Activated CD8-positive, alpha-beta memory T cell treated with anti-CD3 and anti-CD28 coated beads for 48 hours (primary cell): ENCODE measurements around the gene NBEA.

Experiments
- DNase-seq, 3 experiments: peaks; one replicate each; pipeline ENCODE4 v3.0.0-alpha.2; 2020; ENCODE audit warnings: low read depth in 2 of 3, low spot score in 2 of 3

Gene NBEA

DNA sequence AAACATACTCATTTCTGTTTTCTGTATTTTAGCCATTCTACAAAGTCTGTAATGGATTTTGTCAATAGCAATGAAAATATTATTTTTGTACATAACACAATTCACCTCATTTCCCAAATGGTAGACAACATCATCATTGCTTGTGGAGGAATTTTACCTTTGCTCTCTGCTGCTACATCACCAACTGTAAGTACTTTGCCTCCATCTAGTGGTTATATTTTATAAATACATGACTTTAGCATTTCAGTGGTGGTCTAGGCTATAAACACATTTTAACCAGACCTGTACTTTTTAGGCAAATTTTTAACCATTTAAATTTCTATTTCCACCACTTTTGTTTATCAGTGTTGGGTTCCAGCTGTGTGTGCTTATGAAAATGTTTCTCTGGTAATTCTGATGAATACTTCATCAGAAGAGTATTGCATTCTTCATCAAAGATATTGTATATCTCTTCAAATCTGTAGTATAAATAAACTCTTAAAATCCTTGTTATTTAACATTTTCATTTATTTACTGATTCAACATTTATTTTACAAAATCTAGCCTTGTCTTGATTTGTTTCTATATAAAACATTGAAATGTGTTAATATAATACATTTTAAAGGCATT lies 222.4 kb downstream of the NBEA start:
- no peak for DNase-seq

DNA sequence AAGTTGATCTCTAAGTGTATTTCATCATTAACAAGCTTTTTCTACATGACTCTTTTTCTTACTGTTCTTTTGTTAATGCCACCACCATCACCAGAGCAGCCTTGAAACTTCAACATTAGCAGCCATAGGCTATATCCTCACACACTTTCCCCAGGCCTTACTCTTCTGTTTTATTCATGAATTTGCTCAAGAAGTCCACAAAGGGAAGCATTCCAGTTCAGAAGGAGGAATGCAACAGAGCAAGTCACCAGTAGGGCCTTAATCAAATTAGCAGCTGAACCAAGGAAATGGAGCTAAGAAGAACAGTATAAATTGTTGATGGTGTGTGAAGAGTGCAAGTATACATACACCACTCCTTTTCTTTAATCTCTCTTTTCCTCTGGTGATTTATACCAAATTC lies 223.1 kb downstream of the NBEA start:
- no peak for DNase-seq

DNA sequence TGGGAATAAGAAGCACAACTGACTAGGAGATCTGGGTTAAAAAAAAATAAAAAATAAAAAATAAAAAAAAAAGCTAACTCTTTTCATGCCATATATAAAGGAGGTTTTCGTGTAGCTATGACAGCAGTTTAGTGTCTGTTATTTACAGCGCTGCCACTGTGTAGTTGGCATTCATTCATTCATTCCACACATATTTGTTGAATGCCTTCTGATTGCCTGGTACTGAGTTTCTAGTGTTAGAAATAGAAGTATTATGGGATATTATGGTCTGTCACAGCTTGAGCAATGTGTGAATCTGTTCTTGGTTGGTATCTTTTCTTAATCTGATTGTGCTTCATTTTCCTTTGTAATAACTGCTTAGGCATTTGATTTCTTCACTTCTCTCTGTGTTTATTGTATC lies 237.4 kb downstream of the NBEA start:
- no peak for DNase-seq

DNA sequence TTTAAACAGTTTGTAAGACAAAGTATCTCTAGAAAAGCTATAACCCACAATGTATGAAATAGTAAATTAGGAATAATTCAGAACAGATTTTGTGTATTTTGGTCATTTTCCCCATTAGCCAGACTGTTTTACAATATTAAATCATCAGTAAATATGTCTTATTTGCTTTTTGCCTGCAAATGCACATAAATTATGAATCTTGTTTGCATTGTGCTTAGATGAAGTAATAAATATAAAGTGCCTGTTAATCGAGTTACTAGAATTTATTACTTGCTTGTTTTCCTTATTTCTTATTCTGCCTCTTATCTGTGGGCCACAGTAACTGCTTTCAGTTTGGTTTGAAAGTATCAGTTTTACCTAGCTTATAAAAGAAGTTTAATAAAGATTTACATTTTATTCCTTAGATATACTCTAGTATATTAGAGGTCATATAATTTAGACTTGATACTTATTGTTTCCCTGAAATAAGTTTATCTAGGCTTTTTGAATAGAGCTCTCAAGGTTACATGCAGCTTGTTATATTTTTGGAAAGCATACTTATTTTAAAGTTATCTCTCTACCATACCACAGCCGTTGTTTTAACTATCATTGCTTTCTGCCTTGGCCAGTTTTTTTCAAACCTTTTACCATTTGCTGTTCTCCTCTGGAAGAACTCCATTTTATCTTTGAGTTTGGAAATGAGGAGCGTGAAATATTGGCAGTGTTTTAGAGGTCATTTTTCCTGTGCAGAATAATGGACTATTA lies 238.0 kb downstream of the NBEA start:
- no peak for DNase-seq

DNA sequence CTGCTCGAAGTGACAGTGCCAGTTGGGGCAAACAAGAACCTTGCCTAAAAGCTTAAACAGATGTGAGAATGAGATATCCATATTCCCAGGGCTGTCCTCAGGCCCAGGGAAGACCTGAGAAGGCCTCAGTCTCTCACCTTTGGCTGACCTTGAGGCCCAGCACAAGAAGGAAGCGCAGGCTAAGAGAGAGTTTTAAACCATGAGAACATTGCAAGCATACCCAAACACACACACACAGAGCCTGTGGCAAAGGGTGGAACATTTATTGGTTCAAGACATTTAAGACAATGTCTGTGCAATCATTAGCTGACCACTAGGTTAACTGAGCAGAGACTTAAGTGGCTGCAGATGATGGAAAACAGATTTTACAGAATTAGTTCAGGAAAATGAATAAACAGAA lies 248.2 kb downstream of the NBEA start:
- no peak for DNase-seq

DNA sequence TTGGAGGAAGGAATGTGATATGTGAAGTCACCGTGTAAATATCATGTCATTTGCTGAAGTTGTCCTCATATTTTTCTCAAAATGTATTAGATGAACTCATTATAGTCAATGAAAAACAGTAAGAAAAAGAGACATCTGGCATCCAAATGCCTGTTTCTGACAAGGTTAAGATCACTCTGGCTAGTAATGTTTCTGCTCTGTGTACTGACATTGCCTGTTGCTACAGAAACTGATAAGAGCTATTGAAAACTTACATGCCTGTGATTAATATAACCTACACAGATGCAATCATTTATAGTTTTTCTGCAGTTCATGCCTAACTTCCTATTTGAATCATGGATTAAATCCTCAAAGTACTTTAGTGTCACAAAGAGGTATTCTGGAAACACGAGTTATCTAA lies 249.8 kb downstream of the NBEA start:
- DNase-seq: no peak

DNA sequence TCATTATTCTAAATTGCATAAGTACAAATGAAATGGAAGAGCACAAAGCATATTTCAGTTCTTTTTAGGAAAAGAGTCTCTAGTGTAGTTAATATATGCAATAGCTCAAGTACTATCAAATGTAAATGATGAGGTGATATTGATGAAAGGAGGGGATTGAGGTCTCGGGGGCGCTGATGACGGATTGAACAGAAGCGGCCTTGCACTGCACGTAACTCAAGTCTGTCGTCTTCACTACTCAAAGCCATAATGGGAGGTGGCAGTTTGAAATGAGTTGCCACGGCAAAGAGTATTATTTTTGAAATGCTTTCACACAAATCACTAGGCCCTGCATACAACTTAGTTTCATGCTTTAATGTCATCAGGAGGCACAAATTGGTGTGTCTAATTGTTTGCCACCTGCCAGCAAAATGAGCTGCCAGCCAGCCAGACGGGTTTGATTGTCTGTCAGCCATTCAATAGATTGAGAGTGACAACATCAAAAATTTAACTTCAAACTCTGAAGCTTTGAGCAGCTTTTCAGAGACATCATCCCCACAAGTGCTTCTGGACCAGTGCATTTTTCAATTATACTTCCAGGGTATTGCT lies 256.6 kb downstream of the NBEA start:
- no peak for DNase-seq

DNA sequence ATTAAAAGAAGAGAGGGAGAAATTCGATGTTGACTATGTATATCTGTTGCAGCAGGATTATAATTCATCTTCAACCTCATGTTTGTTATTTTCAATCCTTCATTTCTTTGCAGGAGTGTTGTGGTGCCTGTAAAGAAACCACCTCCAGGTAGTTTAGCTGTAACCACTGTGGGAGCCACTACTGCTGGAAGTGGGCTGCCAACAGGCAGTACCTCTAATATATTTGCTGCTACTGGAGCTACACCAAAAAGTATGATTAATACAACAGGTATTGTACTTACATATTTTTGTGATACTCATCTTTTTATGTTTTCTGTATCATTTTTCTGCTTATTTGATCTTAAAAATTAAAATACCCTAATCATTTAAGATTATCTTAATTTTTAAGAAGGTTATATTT lies 266.5 kb downstream of the NBEA start:
- DNase-seq: no peak

DNA sequence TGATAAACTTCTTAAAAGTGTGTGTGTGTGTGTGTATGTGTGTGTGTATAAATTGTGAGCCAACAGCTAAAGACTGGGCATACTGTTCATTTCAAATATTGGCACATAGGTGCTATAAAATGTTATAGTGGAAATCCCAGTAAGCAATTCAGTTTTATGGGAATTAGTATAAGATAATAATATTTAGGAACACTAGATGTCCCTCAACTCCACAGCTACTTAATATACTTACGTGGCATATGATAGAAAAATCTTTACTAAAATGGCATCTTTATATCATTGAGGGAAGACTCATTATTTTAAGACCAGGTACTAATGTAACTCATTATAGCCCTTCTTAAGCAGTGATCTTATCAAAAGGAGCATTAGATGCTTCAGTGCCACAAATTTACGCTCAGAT lies 268.2 kb downstream of the NBEA start:
- no peak for DNase-seq

DNA sequence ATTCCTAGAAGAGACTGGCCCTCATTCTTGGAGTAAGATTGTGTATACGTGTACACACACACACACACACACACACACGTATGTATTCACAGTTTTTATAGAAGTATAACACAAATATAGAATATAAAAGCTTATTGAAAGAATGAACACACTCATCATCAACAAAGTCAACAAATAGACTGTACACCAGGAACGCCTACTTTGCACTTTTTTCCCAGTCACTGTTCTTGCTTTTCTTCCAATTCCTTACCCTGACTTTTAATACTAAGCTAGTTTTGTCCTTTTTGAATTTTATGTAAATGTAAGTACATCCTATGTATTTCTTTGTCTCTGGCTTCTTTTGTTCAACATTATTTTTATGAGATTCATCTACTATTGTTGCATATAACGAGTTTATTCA lies 269.9 kb downstream of the NBEA start:
- DNase-seq: no peak

DNA sequence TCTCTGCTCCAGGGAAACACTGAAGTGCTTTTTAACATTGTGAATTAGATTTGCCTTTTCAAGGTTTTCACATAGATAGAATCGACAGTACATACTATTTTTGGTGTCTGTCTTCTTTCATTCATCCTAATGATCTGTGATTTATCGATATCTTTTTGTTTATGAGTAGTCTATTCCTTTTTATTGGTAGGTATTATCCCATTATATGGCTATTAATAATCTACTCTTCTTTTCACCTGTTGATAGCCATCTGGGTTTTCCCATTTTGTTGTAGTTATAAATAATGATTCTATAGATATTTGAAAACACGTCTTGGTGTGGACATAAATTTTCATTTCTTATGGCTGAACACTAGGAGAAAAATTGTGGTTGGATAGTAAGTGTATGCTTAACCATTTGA lies 271.8 kb downstream of the NBEA start:
- no peak for DNase-seq

DNA sequence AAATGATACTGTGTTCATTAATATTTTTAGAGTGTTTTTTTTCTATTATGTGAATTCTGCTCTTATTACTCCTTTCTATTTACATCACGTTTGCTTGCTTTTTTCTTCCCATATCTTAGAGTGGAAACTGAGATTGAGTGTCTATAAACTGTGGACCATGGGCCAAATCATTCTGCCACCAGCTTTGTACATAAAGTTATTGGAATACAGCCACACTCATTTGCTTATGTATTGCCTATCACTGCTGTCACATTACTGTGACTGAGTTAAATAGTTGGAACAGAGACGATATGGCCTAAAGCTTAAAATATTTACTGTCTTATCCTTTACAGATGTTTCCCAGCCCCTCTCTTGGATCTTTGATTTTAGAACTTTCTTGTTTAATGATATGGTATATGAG lies 274.1 kb downstream of the NBEA start:
- DNase-seq: no peak

DNA sequence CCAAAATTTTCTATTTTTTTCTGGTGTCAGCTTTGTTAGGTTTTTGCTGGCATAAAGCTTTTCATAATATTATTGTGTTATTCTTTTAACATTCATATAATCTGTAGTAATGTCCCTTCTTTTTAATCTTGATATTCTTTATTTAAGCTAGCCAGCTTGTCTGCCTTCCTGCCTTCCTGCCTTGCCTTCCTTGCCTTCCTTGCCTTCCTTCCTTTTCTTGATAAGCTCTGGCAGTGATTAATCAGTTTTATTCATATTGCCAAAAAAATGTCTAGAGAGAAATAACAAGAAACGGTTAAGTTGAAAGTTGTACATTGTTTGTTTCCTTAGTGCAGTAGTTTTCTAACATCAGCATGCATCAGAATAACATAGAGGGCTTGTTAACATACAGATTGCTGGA lies 277.0 kb downstream of the NBEA start:
- DNase-seq: no peak

DNA sequence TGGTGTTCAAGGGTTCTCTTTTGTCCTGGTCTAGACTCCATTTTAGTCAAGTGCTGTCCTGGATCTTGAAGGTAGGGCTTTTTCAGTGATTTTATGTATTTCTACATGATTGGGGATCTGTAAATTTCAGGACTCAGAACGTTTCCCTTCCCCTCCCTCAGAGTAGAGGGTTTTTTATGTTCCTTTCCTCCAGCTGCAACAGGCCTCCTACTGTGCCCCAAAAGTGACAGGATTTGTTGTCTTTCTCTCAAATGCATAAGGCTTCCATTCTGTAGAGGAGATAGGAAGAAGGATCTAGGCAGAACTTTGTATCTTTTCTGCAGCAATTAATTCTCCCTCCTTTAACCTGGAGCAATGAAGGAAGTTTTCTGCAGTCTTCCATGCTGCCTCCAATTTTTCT lies 283.1 kb downstream of the NBEA start:
- no peak for DNase-seq

DNA sequence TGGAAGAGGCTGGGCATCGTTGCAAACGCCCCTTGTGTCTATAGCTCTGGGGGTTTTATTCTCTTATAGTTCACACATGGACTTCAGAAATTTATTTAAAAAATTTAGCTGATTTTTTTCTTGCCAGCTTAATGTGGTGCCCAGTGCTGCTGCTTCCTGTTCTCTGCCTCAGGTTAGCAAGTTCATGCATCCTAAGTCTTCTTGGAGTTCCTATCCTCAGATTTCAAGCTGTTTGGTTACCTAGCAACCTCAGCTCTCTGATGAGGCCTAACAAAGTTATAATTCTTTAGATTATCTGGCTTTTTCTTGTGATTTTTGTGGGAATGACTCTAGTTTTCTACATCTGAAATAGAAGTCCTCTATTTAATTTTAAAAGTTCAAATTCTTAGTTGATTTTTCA lies 283.5 kb downstream of the NBEA start:
- DNase-seq: no peak

DNA sequence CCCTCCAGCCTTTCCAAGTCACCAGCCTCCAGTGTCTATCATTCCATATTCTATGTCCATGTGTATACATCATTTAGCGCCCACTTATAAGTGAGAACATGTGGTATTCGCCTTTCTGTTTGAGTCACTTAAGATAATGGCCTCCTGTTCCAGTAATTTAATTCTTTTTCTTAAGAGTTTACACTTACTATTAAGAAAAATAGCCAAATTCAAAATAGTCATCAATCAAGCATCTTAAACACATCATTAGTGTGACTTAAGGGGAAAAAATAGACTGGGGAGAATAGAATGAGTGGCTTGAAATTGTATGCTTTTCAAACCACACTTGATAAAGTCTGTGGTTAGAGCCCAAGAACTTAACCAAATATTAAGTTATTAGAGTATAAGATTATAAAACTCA lies 286.5 kb downstream of the NBEA start:
- no peak for DNase-seq

DNA sequence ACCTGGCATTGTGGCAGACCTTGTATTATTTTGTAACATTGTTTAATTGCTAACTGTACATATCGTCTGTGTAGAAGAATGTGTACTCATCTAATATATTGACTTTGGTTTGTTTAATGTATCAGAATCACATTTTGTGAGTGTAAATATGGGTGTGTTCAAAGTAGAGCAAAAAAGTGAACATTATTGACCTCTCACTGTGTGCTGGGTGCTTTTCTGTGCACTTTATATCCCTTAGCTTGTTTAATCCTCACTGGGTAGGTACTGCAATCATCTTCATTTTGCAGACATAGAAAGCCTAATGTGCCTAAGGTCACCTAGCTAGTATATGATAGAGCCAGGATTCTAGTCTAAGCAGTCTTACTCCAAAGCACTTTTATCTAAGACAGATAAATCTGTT lies 289.4 kb downstream of the NBEA start:
- no peak for DNase-seq

DNA sequence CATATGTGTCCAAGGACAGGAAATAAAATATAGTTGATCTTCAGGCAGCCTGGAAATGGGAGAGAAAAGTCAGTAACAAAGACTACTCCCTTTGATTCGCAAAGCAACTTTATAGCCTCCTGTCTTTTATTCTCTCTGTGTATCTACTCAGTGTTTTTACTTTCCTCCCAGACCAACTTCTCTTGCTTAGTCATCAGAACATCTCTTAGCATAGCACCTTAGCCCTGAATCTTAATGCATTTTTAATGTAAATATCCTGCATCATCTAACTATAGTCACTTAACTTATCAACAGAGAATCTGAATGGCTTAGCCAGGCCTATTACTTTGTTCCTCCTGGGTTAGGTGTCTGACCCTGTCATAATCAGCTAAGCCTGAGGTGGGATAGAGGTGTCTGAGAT lies 296.2 kb downstream of the NBEA start:
- DNase-seq: no peak

DNA sequence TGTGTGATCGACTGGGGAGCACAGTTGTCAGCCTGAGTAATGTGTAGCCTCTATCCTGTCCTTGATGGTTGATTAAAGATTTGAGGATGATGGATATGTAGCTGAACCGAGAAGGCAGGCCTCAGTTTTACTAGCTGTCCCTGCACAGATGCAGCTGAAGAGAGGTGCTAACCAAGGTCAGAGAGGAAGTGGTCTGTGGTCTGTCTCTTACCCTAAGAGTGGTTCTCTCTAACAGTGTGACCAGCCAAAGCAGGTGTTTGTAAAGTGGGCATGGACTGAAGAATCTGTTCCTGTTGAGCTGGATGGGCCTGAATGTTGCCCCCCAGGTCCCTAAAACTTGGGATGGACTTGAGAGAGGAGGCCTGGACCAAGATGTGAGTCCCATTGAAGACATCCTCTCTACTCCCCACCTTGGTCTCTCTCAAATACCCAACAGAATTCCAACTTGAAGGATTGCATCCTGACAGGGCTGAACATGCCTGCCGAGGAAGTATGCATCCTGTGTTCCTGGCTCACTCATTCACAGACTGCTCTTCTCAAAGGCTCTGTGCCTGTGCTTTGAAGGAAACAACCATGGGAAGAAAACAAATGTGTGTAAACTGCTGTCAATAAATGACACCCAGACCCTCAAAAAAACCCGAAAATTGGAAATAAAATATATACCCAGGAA lies 310.6 kb downstream of the NBEA start:
- no peak for DNase-seq

DNA sequence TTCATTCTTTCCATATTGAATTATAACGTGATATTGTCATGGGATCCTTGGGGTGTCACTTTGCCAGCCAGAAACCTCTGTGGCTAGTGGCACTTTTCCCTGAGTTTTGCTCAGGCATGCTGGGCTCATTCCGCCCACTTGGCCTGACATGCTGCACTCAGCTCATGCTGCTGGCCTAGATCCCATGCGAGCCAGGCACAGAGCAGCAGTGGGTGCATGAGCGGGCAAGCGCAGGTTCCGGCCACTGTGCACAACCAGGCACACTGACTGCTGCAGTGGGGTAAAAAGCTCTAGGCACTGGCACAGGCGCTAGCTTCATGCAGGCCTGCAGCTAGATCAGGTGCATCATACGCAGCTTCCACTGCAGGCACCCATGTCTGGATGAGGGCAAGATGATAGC lies 313.2 kb downstream of the NBEA start:
- DNase-seq: no peak

DNA sequence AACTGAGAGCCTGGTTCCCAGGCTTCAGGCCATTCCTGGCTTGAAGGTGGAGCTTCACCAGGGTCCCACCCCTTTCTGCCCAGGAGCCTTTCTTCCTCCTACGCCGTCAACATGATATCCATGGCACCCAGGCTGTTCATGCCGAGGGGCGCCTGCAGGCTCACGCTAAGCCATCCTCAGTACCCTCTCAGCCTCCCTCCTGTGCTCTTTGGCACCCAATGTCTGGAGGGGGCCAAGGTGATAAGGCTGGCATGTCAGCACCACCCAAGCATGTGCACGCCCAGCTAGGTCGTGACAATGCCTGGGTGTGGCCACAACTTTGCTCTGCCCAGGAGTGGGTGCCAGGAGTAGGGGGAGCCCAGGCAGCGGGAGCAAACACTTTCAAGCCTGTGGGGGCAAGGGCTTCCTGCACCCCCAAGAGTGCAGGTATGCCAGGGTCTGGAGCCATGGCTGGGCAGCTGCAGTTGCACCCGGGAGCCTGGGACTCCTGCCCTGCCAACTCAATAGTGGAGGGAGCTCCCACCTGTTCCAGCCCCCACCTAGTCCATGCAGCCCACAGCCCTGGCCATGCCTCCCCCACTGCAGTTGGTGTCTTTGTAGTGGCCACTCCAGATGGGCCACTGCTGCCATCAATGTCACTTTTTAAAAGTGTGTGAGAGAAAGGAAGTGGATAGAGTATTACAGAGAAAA lies 314.5 kb downstream of the NBEA start:
- DNase-seq: no peak

DNA sequence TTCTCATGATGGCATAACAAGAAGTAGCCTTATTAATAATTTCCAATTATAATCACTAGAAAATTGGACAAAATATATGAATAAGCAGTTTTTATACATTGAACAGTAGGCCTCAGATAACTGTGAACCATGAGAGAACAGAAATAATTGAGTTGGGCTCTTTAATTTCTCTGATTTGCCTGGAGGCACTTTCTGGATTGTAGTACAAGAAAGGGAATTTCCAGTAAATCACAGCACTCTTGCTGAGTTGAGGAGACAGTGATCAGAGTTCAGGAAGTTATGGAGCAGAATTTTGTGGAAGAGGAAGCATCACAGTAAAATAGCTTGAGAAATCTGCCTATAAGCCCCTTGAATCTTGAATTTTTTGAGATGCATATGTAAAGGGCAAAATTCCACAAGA lies 318.2 kb downstream of the NBEA start:
- DNase-seq: no peak
